HG02610 (cell line): ENCODE data around the gene RHOB.

Source experiments
- ATAC-seq: cut with Tn5 transposase; IDR thresholded peaks from one replicate; pipeline ENCODE4 v1.9.1; 2021; ENCODE audit warnings: mild to moderate bottlenecking, moderate library complexity; ENCODE audit not compliant: unreplicated experiment

RHOB gene

GRCh38 chr2:20472569-20472968 is 25.7 kb downstream of the RHOB start:
- ATAC-seq: no peak

- ATAC-seq: no peak
Observed at GRCh38 chr2:20473128-20473527, 26.3 kb downstream of the RHOB start.

GRCh38 chr2:20474757-20475566 is 28.1 kb downstream of the RHOB start:
- no peak for ATAC-seq

- ATAC-seq: no peak
Observed at GRCh38 chr2:20475567-20475952, 28.7 kb downstream of the RHOB start.

GRCh38 chr2:20476481-20476880 is 29.6 kb downstream of the RHOB start:
- ATAC-seq: no peak

GRCh38 chr2:20476950-20477349 is 30.1 kb downstream of the RHOB start:
- ATAC-seq: no peak

- ATAC-seq: no peak
Observed at GRCh38 chr2:20478961-20479360, 32.1 kb downstream of the RHOB start.

DNA sequence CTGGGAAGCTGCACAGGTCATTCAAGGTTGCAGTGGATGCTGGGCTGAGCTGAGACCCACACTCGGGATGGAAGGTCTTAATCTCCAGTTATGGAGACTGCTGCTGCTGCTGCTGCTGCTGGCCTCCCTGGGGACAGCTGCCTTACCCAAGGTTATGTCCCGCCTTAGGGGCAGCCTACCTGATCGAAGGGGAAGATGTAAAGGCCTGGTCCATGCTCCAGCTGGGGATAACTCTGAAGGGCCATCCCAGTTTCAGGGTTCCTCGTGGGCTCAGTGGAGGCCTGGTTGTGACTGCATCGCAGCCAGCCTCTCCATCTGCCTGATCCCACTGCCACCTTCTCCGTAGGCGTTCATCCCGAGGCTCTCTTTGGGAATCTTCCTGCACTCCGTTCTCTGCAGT is 33.0 kb downstream of the RHOB start:
- no peak for ATAC-seq

DNA sequence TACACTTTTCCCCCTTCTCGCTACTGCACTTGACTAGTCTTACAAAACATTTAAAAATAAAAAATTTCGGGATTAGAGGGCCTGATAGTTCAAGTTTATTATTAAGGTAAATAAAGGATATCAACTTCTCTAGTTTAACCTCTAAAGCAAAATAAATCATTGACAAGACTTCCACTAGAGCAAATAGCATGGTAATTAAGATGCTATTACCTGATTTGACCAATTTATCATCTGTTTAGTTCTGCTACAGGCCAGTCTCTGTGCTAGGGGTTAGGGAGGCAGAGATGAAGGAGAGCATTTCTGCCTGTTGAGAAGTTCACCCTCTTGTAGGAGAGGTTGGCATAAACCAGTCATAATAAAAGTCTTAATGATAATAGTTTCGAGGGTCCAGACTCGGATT is 34.0 kb downstream of the RHOB start:
- ATAC-seq: no peak

DNA sequence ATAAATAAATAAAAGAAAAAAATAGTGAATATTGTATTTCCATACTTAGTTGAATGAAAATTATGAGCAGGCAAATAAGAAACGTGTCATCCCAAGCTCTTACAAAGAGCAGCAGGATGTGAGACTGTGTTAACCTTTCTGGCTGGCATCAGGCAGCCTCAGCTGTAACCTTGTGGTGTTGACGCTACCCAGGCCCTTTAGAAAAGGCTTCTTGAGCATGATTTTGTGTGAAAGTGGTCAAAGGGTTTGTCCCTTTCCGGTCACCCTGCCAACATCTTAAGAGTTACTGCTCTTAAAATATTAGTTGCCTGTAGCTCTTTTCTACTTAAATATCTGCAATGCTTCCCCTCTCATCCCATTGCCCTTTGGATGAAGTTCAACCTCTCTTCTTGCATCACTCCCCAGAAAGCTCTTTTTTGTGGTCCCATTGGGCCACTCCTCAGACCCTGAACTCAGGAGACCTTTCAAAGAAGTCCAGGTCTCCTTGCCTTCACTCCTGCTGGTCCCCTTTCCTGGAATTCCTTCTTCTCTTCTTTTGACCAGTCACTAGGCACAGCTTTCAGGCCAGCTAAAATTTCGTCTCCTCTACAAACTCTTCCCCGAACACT is 35.0 kb downstream of the RHOB start:
- ATAC-seq: no peak

DNA sequence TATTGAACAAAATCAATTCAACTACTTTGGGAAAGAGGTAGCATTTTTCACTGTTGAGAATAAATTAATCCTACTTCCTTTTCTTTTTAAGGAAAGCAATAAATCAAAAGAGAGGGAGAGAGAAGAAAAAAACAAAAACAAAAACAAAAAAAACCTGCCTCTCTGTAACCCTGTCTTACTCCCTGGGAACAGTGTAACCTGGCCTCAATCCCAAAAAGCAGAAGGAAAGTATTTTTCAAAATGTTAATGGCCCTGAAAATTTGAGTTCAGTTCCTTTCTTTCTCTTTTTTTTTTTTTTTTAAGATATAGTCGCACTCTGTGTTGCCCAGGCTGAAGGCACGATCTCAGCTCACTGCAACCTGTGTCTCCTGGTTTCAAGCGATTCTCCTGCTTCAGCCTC is 35.9 kb downstream of the RHOB start:
- no peak for ATAC-seq

DNA sequence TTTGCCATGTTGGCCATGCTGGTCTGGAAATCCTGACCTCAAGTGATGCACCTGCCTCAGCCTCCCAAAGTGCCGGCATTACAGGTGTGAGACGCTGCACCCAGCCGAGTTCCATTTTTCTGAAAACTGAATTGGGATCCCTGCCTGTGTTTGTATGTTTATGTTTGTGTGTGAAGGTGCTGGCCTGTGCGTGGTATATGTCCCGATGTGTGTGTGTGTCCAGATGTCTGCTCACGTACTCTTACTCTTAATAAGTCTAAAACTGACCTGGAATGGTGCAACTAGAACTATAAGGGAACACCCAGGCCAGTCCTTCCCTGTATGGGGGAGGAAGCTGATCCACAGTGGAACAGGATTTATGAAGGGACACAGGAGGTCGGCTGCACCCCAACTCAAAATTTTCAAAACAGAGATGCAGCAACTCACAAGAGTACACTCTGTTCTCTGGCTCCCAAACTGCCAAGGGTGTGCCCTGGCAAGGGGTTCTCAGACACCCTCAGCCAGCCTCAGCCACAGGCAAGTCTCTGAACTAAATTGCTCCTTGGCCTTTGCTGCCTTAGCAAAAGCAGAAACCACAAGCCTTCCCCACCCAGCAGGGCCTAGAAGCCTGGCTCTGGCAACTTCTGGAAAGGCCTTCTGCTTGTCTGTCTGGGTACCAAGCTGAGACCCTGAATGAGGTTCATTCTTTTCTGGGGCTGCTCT is 36.5 kb downstream of the RHOB start:
- no peak for ATAC-seq

- ATAC-seq: no peak
Observed at GRCh38 chr2:20484034-20484617, 37.3 kb downstream of the RHOB start.

- ATAC-seq: no peak
Observed at GRCh38 chr2:20484810-20485611, 38.1 kb downstream of the RHOB start.

DNA sequence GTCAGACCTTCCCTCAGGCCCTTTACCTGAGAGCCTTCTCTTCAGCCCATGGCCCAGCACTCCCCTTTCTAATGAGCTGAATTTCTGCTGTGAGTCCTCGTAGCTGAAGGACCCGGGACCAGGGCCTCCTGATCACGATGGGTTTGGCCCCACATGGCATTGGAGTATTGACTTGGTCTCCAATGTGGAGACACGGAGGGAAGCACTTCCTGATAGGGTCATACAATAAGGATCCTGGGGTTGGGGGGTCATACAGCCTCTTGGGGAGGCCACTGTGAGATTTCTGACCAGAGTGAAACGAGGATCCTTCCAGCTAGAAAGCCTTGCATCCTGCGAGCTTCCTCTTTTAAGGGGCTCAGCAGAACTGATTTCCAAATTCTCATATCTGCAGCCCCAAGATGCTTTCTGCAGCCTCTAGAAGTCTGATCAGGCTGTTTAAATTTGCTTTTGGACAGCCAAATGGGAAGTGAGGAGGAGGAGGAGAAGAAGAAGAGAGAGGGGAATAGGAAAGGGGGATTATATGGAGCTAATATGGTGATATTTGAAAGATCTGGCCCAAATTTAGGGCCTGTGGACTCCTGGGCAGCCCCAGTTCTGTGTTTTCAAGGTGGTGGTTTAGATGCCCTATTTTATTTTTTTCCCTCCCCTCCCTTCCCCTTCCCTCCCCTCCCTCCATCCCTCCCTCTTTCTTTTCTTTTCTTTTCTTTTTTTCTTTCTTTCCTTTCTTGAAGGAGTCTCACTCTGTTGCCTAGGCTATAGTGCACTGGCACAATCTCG is 38.9 kb downstream of the RHOB start:
- ATAC-seq: no peak

- ATAC-seq: no peak
Observed at GRCh38 chr2:20486571-20486970, 39.7 kb downstream of the RHOB start.

DNA sequence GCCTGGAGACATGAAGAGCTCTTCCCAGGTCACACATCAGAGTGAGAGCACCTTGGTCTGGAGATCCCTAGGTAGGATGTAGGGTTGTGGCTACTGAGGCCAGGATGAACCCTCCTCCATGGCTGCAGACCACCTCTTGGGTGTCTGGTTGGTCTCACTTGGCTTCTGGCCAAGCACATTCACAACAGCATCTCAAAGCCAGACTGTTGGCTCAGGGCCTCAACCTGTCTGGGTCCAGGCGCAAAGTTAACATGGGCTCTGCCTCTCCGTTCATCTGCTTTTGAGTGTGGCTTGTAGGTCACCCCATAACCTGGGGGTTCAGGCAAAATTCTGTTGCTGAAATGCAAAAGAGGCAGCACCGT is 40.1 kb downstream of the RHOB start:
- ATAC-seq: no peak

- ATAC-seq: no peak
Observed at GRCh38 chr2:20487392-20488174, 40.7 kb downstream of the RHOB start.

GRCh38 chr2:20488201-20488641 is 41.3 kb downstream of the RHOB start:
- no peak for ATAC-seq
